ENCODE results near the gene KRTAP2-1.

KRTAP2-1 gene

DNA sequence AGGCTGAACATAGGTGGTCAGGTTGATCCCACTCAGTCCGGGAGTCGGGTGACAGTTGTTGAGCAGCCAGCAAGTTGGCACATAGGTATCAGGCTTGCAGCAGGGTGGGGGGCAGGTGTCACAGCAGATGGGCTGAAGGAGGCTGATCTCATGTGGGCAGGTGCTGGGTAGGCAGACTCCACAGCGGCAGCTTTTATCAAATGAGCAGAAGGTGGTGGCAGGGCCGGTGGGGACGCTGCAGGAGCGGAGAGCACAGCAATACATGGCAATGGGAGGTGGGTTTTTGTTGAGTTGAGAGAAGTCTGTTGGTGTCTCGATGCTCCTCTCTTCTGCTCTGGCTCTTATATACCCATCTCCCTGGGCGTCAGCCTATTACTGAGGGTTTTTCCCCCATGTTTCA, 38.3 kb downstream of the KRTAP2-1 start, which contains the start of gene KRTAP3-1:
KRTAP3-1 (minus strand) TSS at position 318 of the 400 bp plus-strand sequence; CDS start at position 264, 54 bp downstream.
- TF ChIP-seq TEAD4 (IDR thresholded peaks at IDR 0.05): no peak
- TF ChIP-seq RAD21 (IDR thresholded peaks at IDR 0.05; ENCODE audit: low read depth): no peak
- no peak for TF ChIP-seq TAF1 (IDR thresholded peaks at IDR 0.05; ENCODE audit: low read depth)

DNA sequence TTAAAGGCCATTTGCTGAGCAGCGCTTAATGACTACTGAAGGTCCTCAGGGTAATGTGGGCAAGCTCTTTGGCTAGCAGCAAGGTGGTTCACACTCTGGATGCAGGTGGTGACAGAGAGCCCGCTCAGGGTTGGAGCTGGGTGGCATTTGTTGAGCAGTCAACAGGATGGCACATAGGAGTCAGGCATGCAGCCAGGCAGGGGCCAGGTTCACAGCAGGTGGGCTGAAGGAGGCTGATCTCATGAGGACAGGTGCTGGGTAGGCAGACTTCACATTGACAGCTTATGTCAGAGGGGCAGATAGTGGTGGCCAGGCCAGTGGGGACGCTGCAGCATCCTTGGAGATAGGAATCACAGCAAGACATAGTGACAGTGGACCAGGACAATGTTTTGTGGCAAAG, 42.7 kb downstream of the KRTAP2-1 start:
- TF ChIP-seq EGR1 (IDR thresholded peaks at IDR 0.05) (no peak), REST (IDR thresholded peaks at IDR 0.05; ENCODE audit: low read depth) (no peak), CEBPB (IDR thresholded peaks at IDR 0.05) (no peak), TAF1 (IDR thresholded peaks at IDR 0.05; ENCODE audit: low read depth) (no peak), FOXM1 (IDR thresholded peaks at IDR 0.05; ENCODE audit: borderline replicate concordance, low read depth) (no peak), EP300 (IDR thresholded peaks at IDR 0.05; ENCODE audit: borderline replicate concordance) (no peak), USF1 (IDR thresholded peaks at IDR 0.05) (no peak), TEAD4 (IDR thresholded peaks at IDR 0.05) (no peak), NFIC (IDR thresholded peaks at IDR 0.05) (no peak), TCF12 (IDR thresholded peaks at IDR 0.05; ENCODE audit: low read depth) (no peak), ZBTB7A (IDR thresholded peaks at IDR 0.05; ENCODE audit: low read depth) (no peak), MAX (IDR thresholded peaks at IDR 0.05) (no peak)

GRCh38 chr17:41003926-41004325, 43.2 kb downstream of the KRTAP2-1 start:
- TF ChIP-seq TCF12 (IDR thresholded peaks at IDR 0.05; ENCODE audit: low read depth): no peak
- no peak for TF ChIP-seq CREB1 (IDR thresholded peaks at IDR 0.05; ENCODE audit: low read depth)
- no peak for TF ChIP-seq REST (IDR thresholded peaks at IDR 0.05; ENCODE audit: low read depth)
- no peak for TF ChIP-seq USF1 (IDR thresholded peaks at IDR 0.05)
- TF ChIP-seq TEAD4 (IDR thresholded peaks at IDR 0.05): no peak
- no peak for TF ChIP-seq CEBPB (IDR thresholded peaks at IDR 0.05)
- no peak for TF ChIP-seq YY1 (IDR thresholded peaks at IDR 0.05; ENCODE audit: low read depth)
- no peak for TF ChIP-seq TAF1 (IDR thresholded peaks at IDR 0.05; ENCODE audit: low read depth)
- no peak for TF ChIP-seq EP300 (IDR thresholded peaks at IDR 0.05; ENCODE audit: borderline replicate concordance)
- TF ChIP-seq NFIC (IDR thresholded peaks at IDR 0.05): no peak
- no peak for TF ChIP-seq RAD21 (IDR thresholded peaks at IDR 0.05; ENCODE audit: low read depth)
- TF ChIP-seq FOXM1 (IDR thresholded peaks at IDR 0.05; ENCODE audit: borderline replicate concordance, low read depth): no peak
- TF ChIP-seq MAX (IDR thresholded peaks at IDR 0.05): no peak
- no peak for TF ChIP-seq ZBTB7A (IDR thresholded peaks at IDR 0.05; ENCODE audit: low read depth)
- no peak for TF ChIP-seq EGR1 (IDR thresholded peaks at IDR 0.05)

DNA sequence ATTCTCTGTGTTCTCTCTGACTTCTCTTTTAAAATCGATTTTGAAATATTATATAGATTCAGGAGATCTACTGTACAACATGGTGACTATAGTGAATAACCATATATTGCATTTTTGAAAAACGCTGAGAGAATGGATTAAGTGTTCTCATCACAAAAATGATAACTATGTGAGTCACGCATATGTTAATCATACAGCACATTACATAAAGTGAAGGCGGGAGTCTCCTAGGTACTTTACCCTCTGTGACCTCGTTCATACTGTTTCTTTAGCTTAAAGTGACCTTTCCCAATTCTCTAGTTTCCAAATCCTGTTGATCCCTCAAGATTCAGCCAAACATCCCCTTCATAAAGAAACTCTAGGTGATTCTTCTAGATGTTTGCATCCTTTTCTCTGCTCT, 44.3 kb downstream of the KRTAP2-1 start:
- TF ChIP-seq FOXM1 (IDR thresholded peaks at IDR 0.05; ENCODE audit: borderline replicate concordance, low read depth) (no peak), EP300 (IDR thresholded peaks at IDR 0.05; ENCODE audit: borderline replicate concordance) (no peak), RAD21 (IDR thresholded peaks at IDR 0.05; ENCODE audit: low read depth) (no peak), USF1 (IDR thresholded peaks at IDR 0.05) (no peak), CEBPB (IDR thresholded peaks at IDR 0.05) (no peak), TAF1 (IDR thresholded peaks at IDR 0.05; ENCODE audit: low read depth) (no peak), MAX (IDR thresholded peaks at IDR 0.05) (no peak), TEAD4 (IDR thresholded peaks at IDR 0.05) (no peak), EGR1 (IDR thresholded peaks at IDR 0.05) (no peak), ZBTB7A (IDR thresholded peaks at IDR 0.05; ENCODE audit: low read depth) (no peak), YY1 (IDR thresholded peaks at IDR 0.05; ENCODE audit: low read depth) (no peak), TCF12 (IDR thresholded peaks at IDR 0.05; ENCODE audit: low read depth) (no peak), CREB1 (IDR thresholded peaks at IDR 0.05; ENCODE audit: low read depth) (no peak), NFIC (IDR thresholded peaks at IDR 0.05) (no peak), REST (IDR thresholded peaks at IDR 0.05; ENCODE audit: low read depth) (no peak)

Data from Ishikawa (cell line).